H9 (cell line): ENCODE results near the gene ZHX3. TPM values are rescaled to one million over a fixed set of nuclear protein-coding genes. Genes with fewer than 3 reads are reported as not detected.

Experiments
- DNase-seq: peaks from one replicate; pipeline ENCODE4 v3.0.0-alpha.2; 2017
- H2AFZ ChIP-seq: one replicate; pipeline ENCODE4 v1.6.1; 2013; ENCODE audit warnings: mild to moderate bottlenecking, low read length, control low read depth, moderate library complexity
- H2AK5ac ChIP-seq: 2 replicates; pipeline ENCODE4 v1.6.1; 2013; ENCODE audit warnings: low read length, control low read depth, mixed read lengths; ENCODE audit not compliant: insufficient read length
- H2BK120ac ChIP-seq: one replicate; pipeline ENCODE4 v1.6.1; 2013; ENCODE audit warnings: low read depth, mild to moderate bottlenecking, low read length, control low read depth, inconsistent platforms; ENCODE audit not compliant: poor library complexity, severe bottlenecking
- H2BK12ac ChIP-seq: 2 replicates; pipeline ENCODE4 v1.6.1; 2013; ENCODE audit warnings: low read length, control low read depth, mixed read lengths, low read depth; ENCODE audit not compliant: insufficient read length
- H2BK15ac ChIP-seq: 2 replicates; pipeline ENCODE4 v1.6.1; 2013; ENCODE audit warnings: low read depth, low read length, control low read depth
- H2BK20ac ChIP-seq: one replicate; pipeline ENCODE4 v1.6.1; 2013; ENCODE audit warnings: low read depth, mild to moderate bottlenecking, low read length, control low read depth, inconsistent platforms; ENCODE audit not compliant: poor library complexity, severe bottlenecking
- H2BK5ac ChIP-seq: 2 replicates; pipeline ENCODE4 v1.6.1; 2013; ENCODE audit warnings: low read length, control low read depth, mixed read lengths; ENCODE audit not compliant: insufficient read length
- H3K14ac ChIP-seq: 2 replicates; pipeline ENCODE4 v1.6.1; 2013; ENCODE audit warnings: low read length, control low read depth; ENCODE audit not compliant: insufficient read depth
- H3K18ac ChIP-seq: 2 replicates; pipeline ENCODE4 v1.6.1; 2013; ENCODE audit warnings: low read depth, mild to moderate bottlenecking, mixed read lengths, low read length, control low read depth; ENCODE audit not compliant: insufficient read length
- H3K23ac ChIP-seq: 2 replicates; pipeline ENCODE4 v1.6.1; 2013; ENCODE audit warnings: low read length, control low read depth, mixed read lengths, low read depth; ENCODE audit not compliant: insufficient read length
- H3K23me2 ChIP-seq: 2 replicates; pipeline ENCODE4 v1.6.1; 2013; ENCODE audit warnings: low read depth, mild to moderate bottlenecking, mixed read lengths, low read length, control low read depth; ENCODE audit not compliant: insufficient read length, poor library complexity, severe bottlenecking
- H3K27ac ChIP-seq: 2 replicates; pipeline ENCODE4 v1.5.1; 2013; ENCODE audit warnings: low read length, control low read depth, mixed read lengths, low read depth; ENCODE audit not compliant: insufficient read length
- H3K27me3 ChIP-seq: 2 replicates; pipeline ENCODE4 v1.6.1; 2013; ENCODE audit warnings: low read length, control low read depth, inconsistent platforms; ENCODE audit not compliant: insufficient read depth
- H3K4ac ChIP-seq: 2 replicates; pipeline ENCODE4 v1.6.1; 2013; ENCODE audit warnings: low read depth, mild to moderate bottlenecking, control low read depth, inconsistent platforms, low read length, moderate library complexity
- H3K4me1 ChIP-seq: 2 replicates; pipeline ENCODE4 v1.6.1; 2013; ENCODE audit warnings: low read length, control low read depth, inconsistent platforms; ENCODE audit not compliant: insufficient read depth
- H3K4me2 ChIP-seq: 2 replicates; pipeline ENCODE4 v1.6.1; 2013; ENCODE audit warnings: low read length, control low read depth, mixed read lengths; ENCODE audit not compliant: insufficient read length, insufficient read depth
- H3K56ac ChIP-seq: 2 replicates; pipeline ENCODE4 v1.6.1; 2013; ENCODE audit warnings: low read depth, mild to moderate bottlenecking, mixed read lengths, low read length, control low read depth; ENCODE audit not compliant: insufficient read length
- H3K79me1 ChIP-seq: 2 replicates; pipeline ENCODE4 v1.6.1; 2013; ENCODE audit warnings: low read depth, mild to moderate bottlenecking, moderate library complexity, low read length, control low read depth, inconsistent platforms; ENCODE audit not compliant: insufficient read depth, poor library complexity, severe bottlenecking
- H3K79me2 ChIP-seq: 2 replicates; pipeline ENCODE4 v1.6.1; 2013; ENCODE audit warnings: low read length, control low read depth, inconsistent platforms; ENCODE audit not compliant: insufficient read depth
- H3K9ac ChIP-seq: 2 replicates; pipeline ENCODE4 v1.6.1; 2013; ENCODE audit warnings: low read length, control low read depth, mixed read lengths; ENCODE audit not compliant: insufficient read length; ENCODE audit errors: extremely low read depth
- H3K9me3 ChIP-seq: one replicate; pipeline ENCODE4 v1.6.1; 2013; ENCODE audit warnings: low read depth, low read length, inconsistent platforms; ENCODE audit not compliant: control insufficient read depth
- H3T11ph ChIP-seq: one replicate; pipeline ENCODE4 v1.6.1; 2013; ENCODE audit warnings: mild to moderate bottlenecking, low read length, control low read depth, inconsistent platforms
- H4K20me1 ChIP-seq: one replicate; pipeline ENCODE4 v1.6.1; 2013; ENCODE audit not compliant: control insufficient read depth, insufficient read length, insufficient read depth
- H4K5ac ChIP-seq: 2 replicates; pipeline ENCODE4 v1.6.1; 2013; ENCODE audit warnings: low read depth, mild to moderate bottlenecking, mixed read lengths, low read length, control low read depth; ENCODE audit not compliant: insufficient read length
- H4K8ac ChIP-seq: replicated peaks from 2 replicates; pipeline ENCODE4 v1.6.1; 2013; ENCODE audit warnings: low read length, control low read depth, mixed read lengths, low read depth; ENCODE audit not compliant: insufficient read length
- H4K91ac ChIP-seq: 2 replicates; pipeline ENCODE4 v1.6.1; 2013; ENCODE audit warnings: low read depth, mild to moderate bottlenecking, moderate library complexity, mixed read lengths, low read length, control low read depth; ENCODE audit not compliant: insufficient read length
- H3K27ac Mint-ChIP-seq, 3 experiments: 2 replicates in 2 of 3; 3 replicates in 1 of 3; pipeline ENCODE4 v1.8.0; 2020 to 2021; ENCODE audit warnings: mixed read lengths in 3 of 3, mild to moderate bottlenecking in 1 of 3, moderate library complexity in 1 of 3
- H3K27me3 Mint-ChIP-seq: 2 replicates; pipeline ENCODE4 v1.8.0; 2021; ENCODE audit warnings: low read depth, mild to moderate bottlenecking, moderate library complexity, mixed read lengths
- H3K36me3 Mint-ChIP-seq, 3 experiments: 2 replicates in 2 of 3; 3 replicates in 1 of 3; pipeline ENCODE4 v1.8.0; 2020 to 2021; ENCODE audit warnings: low read depth in 3 of 3, mixed read lengths in 3 of 3; ENCODE audit not compliant: insufficient read depth in 1 of 3
- H3K4me1 Mint-ChIP-seq, 2 experiments: 2 replicates each; pipeline ENCODE4 v1.8.0; 2020; ENCODE audit warnings: mixed read lengths in 2 of 2
- H3K4me3 Mint-ChIP-seq, 2 experiments: 2 replicates in 1 of 2; 3 replicates in 1 of 2; pipeline ENCODE4 v1.8.0; 2020 to 2021; ENCODE audit warnings: mild to moderate bottlenecking in 2 of 2, mixed read lengths in 2 of 2, moderate library complexity in 1 of 2
- H3K9me3 Mint-ChIP-seq, 2 experiments: 2 replicates in 1 of 2; 3 replicates in 1 of 2; pipeline ENCODE4 v1.8.0; 2020; ENCODE audit warnings: mild to moderate bottlenecking in 2 of 2, mixed read lengths in 2 of 2, moderate library complexity in 1 of 2
- CTCF ChIP-seq: fragments of 200-600 bp; sonication (generic); conservative IDR thresholded peaks from 3 replicates; pipeline ENCODE4 v1.8.0; 2021; ENCODE audit warnings: antibody characterized with exemption, mild to moderate bottlenecking
- WGBS: extraction: QIAGEN DNeasy Blood & Tissue Kit; methylation state at CpG from one replicate; pipeline ENCODE4 v1.1.7; 2013; ENCODE audit warnings: missing lambda C conversion rate, low lambda C conversion rate, mixed read lengths; ENCODE audit not compliant: insufficient read length; ENCODE audit errors: extremely low coverage; 5-methylcytosine and 5-hydroxymethylcytosine counted together
- total RNA-seq: library from RNA; stranded (reverse); gene quantifications from 2 replicates; pipeline ENCODE4 v1.2.1, GENCODE V29; 2021

ZHX3 gene
- total RNA-seq, 1 experiment from 2014 or later: 4.4 TPM

GRCh38 chr20:41175201-41175651 is 142.3 kb downstream of the ZHX3 start:
- no peak overlapping the region; a peak in 1 of 5 replicates for H3K4me3 Mint-ChIP-seq
- H3K27me3 Mint-ChIP-seq: no peaks in the 10 kb centered on the region
- H2BK20ac ChIP-seq: no peak overlapping the region
- no peak overlapping the region for H3K18ac ChIP-seq
- no peak overlapping the region for H3K4me2 ChIP-seq
- no peak overlapping the region for H2BK5ac ChIP-seq
- no peaks in the 10 kb centered on the region for H3K79me1 ChIP-seq
- H3K4ac ChIP-seq: no peak overlapping the region
- H3K9ac ChIP-seq: no peak overlapping the region
- H4K8ac ChIP-seq: no peak overlapping the region
- no peak overlapping the region for H3K14ac ChIP-seq
- no CpG with 5 or more reads among the region's 4 CpGs for WGBS
- no peak overlapping the region for H2BK120ac ChIP-seq
- peaks cover 36 to 79% (median 58%) of the 10 kb centered on the region in 3 experiments; a peak in 6 of 7 replicates for H3K36me3 Mint-ChIP-seq
- H4K5ac ChIP-seq: no peak overlapping the region
- DNase-seq: peak; percentile 5
- H3K9me3 Mint-ChIP-seq: no peaks in the 10 kb centered on the region
- no peak overlapping the region for H3K23ac ChIP-seq
- H3K4me1 Mint-ChIP-seq: peaks cover 26 to 38% of the 10 kb centered on the region in 2 experiments
- H3K27me3 ChIP-seq: no peaks in the 10 kb centered on the region
- no peaks in the 10 kb centered on the region for H4K20me1 ChIP-seq
- no peak overlapping the region for H2AK5ac ChIP-seq
- H2BK15ac ChIP-seq: no peak overlapping the region
- no peak overlapping the region for H3K27ac ChIP-seq
- peak overlapping the region in 2 of 3 experiments; percentile 18 to 89; a peak in 3 of 7 replicates for H3K27ac Mint-ChIP-seq
- H3K4me1 ChIP-seq: peaks cover 3% of the 10 kb centered on the region; the same call in 1 of the 2 replicates
- no peak for TF ChIP-seq CTCF
- no peaks in the 10 kb centered on the region for H3K23me2 ChIP-seq
- H2AFZ ChIP-seq: no peak overlapping the region
- H3T11ph ChIP-seq: no peak overlapping the region
- no peak overlapping the region for H3K56ac ChIP-seq
- H4K91ac ChIP-seq: no peak overlapping the region
- no peak overlapping the region for H2BK12ac ChIP-seq
- H3K9me3 ChIP-seq: no peaks in the 10 kb centered on the region
- H3K79me2 ChIP-seq: no peaks in the 10 kb centered on the region
